Stimulated activated CD4-positive, alpha-beta T cell treated with anti-CD3 and anti-CD28 coated beads, Interleukin-1b, Interleukin-23, amount 100 ng/mL, for 4 hours (primary cell): ENCODE results near the gene OSBP2.
"Not testable (repeated sequence)": the region's sequence is repeated elsewhere in the genome, so short reads cannot be mapped to it uniquely, and the experiment has no call there.

ENCODE experiments used
- DNase-seq, 2 donors: peaks; one replicate each; pipeline ENCODE4 v3.0.0-alpha.2; 2020; ENCODE audit warnings: low read depth in 2 of 2

The OSBP2 gene

GRCh38 chr22:30676565-30676964, 18.1 kb upstream of the OSBP2 start:
- DNase-seq = not testable (repeated sequence)

- not testable (repeated sequence) for DNase-seq
Measured at GRCh38 chr22:30679895-30680690, 14.6 kb upstream of the OSBP2 start.

DNA sequence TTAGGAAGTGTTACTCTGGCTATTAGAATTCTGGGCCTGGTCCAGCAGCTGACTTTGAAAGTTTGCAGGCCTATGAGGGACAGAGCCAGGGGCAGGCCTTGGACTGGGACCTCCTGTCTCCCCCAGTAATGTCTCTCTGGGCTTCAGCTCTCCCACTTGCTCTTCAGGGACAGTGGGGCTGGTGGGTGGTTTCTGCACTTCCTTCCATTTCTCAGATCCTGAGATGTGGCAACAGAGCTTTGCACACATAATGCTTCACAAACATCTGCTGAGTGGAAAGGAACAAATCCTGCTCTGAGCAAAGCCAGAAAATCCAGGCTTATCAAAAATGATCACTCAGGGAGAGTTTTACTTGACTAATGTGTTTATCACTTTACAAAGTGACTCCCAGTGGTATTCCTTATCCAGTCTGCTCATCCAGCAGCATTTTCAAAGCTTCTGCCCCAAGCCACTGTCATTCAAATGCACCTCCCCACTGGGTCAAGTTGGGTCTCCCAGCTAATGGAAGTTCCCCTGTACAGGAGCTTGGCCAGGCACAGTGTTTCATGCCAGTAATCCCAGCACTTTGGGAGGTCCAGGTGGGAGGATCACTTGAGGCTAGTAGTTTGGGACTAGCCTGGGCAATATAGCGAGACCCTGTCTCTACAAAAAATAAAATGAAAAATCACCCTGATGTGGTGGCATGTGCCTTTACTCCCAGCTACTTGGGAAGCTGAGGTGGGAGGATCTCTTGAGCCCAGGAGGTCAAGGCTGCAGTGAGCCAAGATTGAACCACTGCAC, 13.5 kb upstream of the OSBP2 start:
- no peak for DNase-seq

DNA sequence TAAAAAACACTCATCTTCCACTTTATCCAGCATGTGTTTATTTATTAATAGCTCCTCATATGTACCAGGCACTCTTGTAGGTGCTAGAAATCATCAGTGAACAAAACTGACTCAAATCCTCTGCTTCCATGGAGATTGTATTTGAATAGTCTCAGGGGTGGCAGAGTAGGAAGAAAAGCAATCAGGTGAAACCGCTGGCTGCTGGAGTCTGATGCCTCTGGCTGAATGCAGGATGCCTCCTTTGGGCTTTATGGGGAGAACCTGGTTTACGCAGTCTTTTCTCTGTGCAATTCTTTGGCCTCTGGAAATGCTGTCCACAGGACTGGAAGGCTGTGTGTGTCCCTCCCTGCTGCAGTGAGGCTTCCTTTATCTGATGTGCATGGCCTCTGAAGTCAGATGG, 12.8 kb upstream of the OSBP2 start:
- no peak for DNase-seq

- no peak for DNase-seq
Measured at GRCh38 chr22:30685178-30685577, 9.5 kb upstream of the OSBP2 start.

DNA sequence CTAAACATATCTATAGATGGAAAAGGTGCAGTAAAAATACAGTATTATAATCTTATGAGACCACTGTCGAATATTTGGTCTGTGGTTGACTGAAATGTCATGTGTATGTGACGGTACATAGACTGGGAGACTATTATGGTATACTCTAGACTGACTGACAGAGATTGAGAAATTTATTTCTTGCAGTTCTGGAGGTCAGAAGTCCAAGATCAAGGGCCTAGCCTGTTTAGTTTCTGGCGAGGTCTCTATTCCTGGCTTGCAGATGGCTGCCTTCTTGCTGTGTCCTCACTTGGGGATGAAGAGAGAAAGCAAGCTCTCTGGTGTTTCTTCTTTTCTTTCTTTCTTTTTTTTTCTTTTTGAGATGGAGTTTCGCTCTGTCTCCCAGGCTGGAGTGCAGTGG, 7.3 kb upstream of the OSBP2 start:
- DNase-seq = no peak

- no peak for DNase-seq
Measured at GRCh38 chr22:30689622-30690021, 5.1 kb upstream of the OSBP2 start.

- DNase-seq = no peak
Measured at GRCh38 chr22:30691204-30691603, 3.5 kb upstream of the OSBP2 start.

- peak; percentile 25 to 55 for DNase-seq
Measured at GRCh38 chr22:30694171-30694639, 469 bp upstream of the OSBP2 start.

- DNase-seq = no peak
Measured at GRCh38 chr22:30695351-30695851, 727 bp downstream of the OSBP2 start.

DNA sequence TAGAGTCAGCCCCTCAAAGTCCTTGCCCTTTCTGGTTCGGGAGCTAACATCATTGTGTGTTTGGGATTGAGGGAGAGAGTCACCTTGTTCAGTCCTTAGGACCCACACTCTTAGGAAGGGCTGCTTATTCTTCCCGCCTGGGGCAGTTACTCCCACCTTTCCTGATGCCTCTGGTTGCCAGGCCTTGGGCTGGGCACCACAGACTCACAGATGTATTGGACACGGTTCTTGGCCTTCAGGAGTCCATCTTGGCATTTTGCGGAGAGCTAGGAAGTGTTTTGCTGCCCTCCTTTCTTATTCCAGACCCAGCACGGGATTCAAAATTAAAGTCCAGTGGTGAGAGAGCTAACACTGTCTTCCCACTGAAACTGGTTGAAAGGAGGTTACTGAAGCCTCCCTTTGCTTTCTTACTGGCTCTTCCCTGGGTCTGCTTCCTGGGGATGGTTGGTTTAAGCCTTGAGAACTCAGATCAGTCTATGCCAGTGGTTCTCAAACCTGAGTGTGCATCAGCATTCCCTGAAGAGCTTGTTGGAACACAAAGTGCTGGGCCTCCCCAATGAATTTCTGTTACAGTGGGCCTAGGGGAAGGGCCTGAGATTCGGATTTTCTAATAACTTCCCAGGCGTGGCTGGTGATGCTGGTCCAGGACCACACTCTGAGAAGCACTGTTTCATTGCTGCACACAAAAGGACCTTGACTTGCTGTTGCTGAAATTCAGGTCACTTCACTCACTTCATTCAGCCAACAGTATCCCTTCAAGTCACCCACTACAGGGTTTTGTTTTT, 1.4 kb downstream of the OSBP2 start:
- DNase-seq = no peak

- DNase-seq = no peak
Measured at GRCh38 chr22:30697975-30698374, 3.3 kb downstream of the OSBP2 start.

DNA sequence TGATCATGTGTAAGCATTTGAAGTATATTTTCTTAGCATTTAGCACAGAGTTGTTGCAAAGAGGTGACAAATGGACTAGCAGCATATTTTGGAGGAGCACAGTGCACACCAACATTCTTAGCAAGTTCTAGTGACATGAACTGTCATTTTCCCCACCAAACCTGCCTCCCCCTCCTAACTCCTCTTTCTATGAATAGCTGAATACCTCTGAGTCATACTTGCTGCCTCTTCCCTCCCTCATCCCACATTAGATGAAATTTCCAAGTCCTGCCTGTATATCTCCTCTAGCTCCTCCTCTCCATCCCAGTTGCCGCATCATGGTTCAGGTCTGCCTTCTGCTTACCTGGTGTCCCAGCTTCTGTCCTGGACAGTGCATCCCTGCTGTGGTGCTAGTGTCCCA, 7.2 kb downstream of the OSBP2 start:
- no peak for DNase-seq

- no peak for DNase-seq
Measured at GRCh38 chr22:30702856-30703255, 8.2 kb downstream of the OSBP2 start.

- DNase-seq = no peak
Measured at GRCh38 chr22:30704978-30705377, 10.3 kb downstream of the OSBP2 start.

DNA sequence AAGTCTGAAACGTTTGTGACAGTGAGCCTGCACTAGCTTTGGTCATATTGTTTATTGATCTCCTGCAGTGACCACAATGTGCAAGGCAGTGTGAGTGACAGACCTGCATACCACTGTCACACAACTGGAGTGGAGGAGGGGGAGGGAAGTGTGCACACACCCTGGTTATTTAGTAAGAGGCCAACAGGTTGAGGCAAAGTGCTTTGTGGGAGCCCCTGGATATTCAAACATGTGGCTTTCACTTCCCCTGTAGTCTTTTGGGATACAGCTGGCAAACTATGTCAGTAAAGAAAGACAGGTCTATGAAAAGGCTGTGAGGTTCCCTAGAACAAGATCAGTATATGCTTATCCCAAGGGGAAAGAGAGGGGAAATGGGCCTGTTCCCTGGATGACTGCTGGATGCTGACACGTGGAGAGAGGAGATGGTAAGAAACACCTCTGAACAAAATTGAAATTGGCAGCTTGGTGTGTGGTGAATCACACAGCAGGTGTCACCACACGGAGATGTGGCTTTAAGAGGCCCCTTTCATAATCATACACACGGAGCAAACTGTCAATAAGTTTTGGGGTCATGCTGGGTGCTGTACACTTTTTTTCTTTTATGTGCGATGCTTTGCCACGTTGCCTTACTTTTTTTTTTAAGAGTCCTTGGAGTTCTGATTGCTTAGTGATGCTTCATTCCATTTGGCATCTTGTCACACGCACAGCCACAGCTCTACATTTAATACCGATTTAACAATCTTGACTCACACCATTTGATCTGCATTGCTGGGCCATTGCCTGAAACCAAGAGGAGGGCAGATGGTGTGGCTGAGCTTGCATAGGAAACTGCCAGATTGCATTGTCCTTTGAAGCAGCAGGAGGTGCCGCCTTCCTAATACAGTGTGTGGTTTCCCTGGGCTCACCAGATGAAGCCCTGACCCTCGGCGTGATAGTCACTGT, 11.3 kb downstream of the OSBP2 start:
- no peak for DNase-seq

- DNase-seq = not testable (repeated sequence)
Measured at GRCh38 chr22:30709980-30710379, 15.3 kb downstream of the OSBP2 start.

- no peak for DNase-seq
Measured at GRCh38 chr22:30712094-30712493, 17.4 kb downstream of the OSBP2 start.

DNA sequence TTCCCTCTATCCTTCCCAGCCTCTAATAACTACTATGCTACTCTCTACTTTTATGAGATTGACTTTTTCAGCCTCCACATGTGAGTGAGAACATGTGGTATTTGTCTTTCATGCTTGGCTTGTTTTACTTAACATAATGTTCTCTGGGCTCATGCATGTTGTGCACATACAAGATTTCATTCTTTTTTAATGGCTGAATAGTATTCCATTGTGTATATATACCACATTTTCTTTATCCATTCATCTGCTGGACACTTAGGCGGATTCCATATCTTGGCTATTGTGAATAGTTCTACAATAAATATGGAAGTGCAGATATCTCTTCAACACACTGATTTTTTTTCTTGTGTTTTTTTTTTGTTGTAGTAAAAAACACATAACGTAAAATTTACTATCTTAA, 19.4 kb downstream of the OSBP2 start:
- no peak for DNase-seq

DNA sequence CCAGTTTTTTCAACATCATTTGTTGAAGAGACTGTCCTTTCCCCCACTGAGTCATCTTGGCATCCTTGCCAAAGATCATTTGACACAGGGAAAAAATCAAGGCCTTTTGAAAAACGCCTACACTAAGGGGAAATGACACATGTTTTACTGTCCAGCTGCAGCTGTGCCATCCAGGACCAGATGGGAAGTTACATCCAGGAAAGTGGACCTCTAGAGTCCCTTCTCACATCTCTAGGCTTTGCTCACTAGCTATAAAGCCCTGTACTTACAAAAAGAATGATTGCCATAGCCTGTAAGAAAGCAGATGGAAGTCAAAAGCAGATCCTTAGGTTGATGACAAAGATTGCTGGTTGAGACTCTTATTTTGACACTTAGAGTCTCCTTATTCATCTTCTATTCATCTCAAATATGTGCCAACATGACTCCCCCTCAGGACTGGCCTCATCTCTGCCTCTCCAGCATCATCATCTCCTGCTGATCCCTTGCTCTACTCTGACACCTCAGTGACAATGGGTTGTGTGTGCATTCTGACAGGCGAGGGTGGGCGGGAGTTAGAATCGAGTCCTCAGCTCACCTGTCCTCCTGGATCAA, 22.8 kb downstream of the OSBP2 start:
- DNase-seq = no peak

GRCh38 chr22:30717952-30718351, 23.3 kb downstream of the OSBP2 start:
- no peak for DNase-seq
